ENCODE measurements around the gene INSL4.

DNA sequence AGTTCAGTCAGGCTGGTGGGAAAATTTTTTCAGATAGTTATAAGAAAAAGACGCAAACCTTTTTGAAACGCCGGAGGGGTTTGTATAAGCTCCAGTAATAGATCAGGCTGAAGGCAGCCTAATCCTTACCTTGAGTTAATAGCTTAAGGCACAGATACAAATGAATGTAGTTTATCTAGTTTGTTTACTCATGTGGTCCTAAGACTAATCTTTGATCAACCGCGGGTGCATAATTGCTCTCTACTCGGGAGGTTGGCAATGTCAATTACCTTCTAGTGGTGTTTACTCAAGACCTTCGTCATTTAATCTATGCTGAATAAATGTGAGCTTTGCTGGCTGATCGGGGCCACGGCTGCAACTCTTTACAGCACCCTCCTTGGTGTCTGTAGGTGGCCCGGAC lies 665 bp upstream of the INSL4 start:
- TF ChIP-seq, protein P1, sequence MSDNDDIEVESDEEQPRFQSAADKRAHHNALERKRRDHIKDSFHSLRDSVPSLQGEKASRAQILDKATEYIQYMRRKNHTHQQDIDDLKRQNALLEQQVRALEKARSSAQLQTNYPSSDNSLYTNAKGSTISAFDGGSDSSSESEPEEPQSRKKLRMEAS (IDR thresholded peaks at IDR 0.05): no peak
- TF ChIP-seq FOXM1 (IDR thresholded peaks at IDR 0.05; ENCODE audit: borderline replicate concordance, low read depth) (no peak), CEBPB (IDR thresholded peaks at IDR 0.05) (no peak), YY1 (IDR thresholded peaks at IDR 0.05; ENCODE audit: low read depth) (no peak), EP300 (IDR thresholded peaks at IDR 0.05; ENCODE audit: borderline replicate concordance) (no peak), RAD21 (IDR thresholded peaks at IDR 0.05; ENCODE audit: low read depth) (no peak)
- TF ChIP-seq, protein P2, sequence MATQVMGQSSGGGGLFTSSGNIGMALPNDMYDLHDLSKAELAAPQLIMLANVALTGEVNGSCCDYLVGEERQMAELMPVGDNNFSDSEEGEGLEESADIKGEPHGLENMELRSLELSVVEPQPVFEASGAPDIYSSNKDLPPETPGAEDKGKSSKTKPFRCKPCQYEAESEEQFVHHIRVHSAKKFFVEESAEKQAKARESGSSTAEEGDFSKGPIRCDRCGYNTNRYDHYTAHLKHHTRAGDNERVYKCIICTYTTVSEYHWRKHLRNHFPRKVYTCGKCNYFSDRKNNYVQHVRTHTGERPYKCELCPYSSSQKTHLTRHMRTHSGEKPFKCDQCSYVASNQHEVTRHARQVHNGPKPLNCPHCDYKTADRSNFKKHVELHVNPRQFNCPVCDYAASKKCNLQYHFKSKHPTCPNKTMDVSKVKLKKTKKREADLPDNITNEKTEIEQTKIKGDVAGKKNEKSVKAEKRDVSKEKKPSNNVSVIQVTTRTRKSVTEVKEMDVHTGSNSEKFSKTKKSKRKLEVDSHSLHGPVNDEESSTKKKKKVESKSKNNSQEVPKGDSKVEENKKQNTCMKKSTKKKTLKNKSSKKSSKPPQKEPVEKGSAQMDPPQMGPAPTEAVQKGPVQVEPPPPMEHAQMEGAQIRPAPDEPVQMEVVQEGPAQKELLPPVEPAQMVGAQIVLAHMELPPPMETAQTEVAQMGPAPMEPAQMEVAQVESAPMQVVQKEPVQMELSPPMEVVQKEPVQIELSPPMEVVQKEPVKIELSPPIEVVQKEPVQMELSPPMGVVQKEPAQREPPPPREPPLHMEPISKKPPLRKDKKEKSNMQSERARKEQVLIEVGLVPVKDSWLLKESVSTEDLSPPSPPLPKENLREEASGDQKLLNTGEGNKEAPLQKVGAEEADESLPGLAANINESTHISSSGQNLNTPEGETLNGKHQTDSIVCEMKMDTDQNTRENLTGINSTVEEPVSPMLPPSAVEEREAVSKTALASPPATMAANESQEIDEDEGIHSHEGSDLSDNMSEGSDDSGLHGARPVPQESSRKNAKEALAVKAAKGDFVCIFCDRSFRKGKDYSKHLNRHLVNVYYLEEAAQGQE (IDR thresholded peaks at IDR 0.05; ENCODE audit: low read depth): no peak
- TF ChIP-seq, protein P3, sequence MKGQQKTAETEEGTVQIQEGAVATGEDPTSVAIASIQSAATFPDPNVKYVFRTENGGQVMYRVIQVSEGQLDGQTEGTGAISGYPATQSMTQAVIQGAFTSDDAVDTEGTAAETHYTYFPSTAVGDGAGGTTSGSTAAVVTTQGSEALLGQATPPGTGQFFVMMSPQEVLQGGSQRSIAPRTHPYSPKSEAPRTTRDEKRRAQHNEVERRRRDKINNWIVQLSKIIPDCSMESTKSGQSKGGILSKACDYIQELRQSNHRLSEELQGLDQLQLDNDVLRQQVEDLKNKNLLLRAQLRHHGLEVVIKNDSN (IDR thresholded peaks at IDR 0.05): no peak
